Head of caudate nucleus (tissue), 42 donors: ENCODE results near the gene PBX1.
"Not testable (repeated sequence)": the region's sequence is repeated elsewhere in the genome, so short reads cannot be mapped to it uniquely, and the experiment has no call there.

ENCODE experiments used
- DNase-seq, 42 donors: peaks; one replicate each; pipeline versions ENCODE4 v3.0.0 to v3.0.0-alpha.2; 2020 to 2021; ENCODE audit warnings: mixed read lengths in 7 of 42
- intact Hi-C: fragments of 100-400 bp; cut with DNase I; formaldehyde crosslinking; loops from one replicate; pipeline ENCODE4 v1.15.0; 2022

PBX1 gene

GRCh38 chr1:164558461-164559341 lies at the start of gene PBX1:
TSS of gene PBX1 (plus strand) at chr1:164559184.
- peak; percentile 90 to 100 (median 98) for DNase-seq

GRCh38 chr1:164510435-164510834 lies 48.5 kb upstream of the PBX1 start:
- no peak for DNase-seq
- intact Hi-C loops = no loop called here

More at GRCh38 chr1:164558461-164559341, at the start of gene PBX1:
- intact Hi-C loops = loop anchor here (2.0 kb wide), 1 partner anchor 228 kb away; no protein-coding TSS in a partner anchor

- DNase-seq = no peak
- intact Hi-C loops = no loop called here
Measured at GRCh38 chr1:164511001-164511705, 47.8 kb upstream of the PBX1 start.

- intact Hi-C loops = no loop called here
- DNase-seq = no peak
Measured at GRCh38 chr1:164515231-164515630, 43.8 kb upstream of the PBX1 start.

GRCh38 chr1:164515711-164516331 lies 43.2 kb upstream of the PBX1 start:
- intact Hi-C loops = no loop called here
- DNase-seq = no peak

- no peak for DNase-seq
- intact Hi-C loops = no loop called here
Measured at GRCh38 chr1:164516591-164516990, 42.4 kb upstream of the PBX1 start.

DNA sequence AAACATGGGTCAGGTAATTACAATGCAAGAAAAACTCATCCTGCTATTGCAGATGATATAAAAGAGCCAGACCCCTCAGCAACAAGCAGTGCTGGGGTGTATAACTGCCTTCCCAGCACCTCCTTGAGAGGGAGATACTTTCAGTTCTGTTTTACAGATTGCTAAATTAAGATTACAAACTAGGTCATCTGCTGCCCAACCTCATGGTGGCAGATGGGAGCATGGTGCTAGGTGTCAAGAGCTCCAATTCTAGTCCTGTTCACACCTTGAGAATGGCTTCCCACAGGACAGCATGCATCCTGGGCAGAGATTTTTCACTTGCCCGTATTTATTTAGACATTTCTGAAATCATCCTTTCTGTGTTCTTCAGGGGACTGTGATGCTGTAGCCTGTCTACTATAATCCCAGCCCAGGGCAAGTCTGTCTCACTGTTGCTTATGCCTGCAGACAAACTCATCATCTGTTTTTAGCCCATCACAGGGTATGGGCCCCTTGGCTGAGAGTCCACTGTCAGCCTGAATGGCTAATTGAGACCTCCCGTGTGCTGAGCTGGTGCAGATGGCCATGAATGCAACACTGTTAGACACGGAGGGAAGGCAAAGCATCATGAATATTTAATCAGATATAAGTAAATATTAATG lies 40.2 kb upstream of the PBX1 start:
- intact Hi-C loops = no loop called here
- DNase-seq = peak in 22 of 42 donors; percentile 3 to 66 (median 20)

DNA sequence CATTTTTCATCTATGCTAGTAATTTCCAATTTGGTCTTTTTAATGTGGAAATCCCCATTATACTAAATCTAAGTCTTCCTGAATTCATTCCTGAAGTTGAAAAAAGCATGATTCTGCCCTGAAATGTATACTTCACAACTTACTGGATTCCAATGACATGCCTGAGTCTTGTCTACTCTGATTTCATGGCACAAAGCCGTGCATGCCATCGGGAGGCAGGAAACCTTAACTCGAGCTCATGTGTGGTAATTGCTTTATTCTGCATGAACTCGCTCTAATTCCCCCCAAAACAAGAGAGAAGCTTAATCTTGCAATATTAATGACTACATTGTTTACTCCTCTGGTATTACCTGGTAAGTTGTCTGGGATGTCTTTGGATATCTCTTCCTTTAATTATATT lies 39.6 kb upstream of the PBX1 start:
- intact Hi-C loops = no loop called here
- DNase-seq = no peak

DNA sequence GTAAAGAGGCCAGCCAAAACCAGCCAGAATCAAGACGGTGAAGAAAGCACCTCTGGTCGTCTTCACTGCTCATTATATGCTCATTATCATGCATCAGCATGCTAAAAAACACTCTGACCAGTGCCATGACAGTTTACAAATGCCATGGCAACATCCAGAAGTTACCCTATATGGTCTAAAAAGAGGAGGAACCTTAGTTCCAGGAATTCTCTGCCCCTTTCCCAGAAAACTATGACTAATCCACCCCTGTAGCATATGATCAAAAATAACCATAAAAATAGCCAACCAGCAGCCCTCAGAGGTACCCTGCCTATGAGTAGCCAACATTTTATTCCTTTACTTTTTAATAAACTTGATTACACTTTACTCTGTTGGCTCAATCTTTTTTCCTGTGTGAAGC lies 34.2 kb upstream of the PBX1 start:
- intact Hi-C loops = no loop called here
- DNase-seq = no peak

DNA sequence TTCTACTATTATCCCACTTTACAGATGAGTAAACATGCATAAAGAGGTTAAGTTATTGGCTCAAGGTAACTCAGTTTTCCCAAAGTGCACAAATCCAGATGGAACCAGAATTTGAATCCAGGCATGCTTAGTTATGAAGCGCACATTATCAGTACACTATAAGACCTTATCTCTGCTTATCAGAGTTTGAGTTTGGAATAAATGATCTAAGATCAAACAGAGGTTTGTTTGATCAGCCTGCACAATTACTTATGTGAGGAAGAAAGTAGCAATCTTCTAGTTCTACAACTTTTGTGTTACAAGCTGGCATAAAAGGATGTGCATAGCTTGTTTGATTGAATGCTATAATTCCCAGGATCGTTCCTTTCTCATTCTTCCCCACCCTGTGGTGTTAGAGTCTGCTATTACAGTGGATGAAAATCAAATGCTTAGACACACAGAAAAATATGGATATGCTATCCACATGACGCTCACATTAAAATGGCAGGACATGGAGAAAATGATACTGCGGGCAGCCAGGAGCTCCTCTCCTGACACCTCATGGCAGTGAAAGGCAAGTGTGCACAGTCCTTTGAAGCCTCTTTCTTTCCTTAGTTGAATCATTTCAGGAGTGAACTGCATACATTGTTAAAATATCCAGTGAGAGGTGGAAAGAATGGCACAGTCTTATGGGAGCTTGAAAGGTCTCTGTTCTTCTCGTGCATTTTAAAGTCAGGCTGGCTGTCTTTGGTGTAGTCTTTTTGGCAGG lies 23.9 kb upstream of the PBX1 start:
- intact Hi-C loops = no loop called here
- DNase-seq = no peak

GRCh38 chr1:164552463-164552988 lies 6.5 kb upstream of the PBX1 start:
- intact Hi-C loops, DNase-seq: not testable (repeated sequence)

DNA sequence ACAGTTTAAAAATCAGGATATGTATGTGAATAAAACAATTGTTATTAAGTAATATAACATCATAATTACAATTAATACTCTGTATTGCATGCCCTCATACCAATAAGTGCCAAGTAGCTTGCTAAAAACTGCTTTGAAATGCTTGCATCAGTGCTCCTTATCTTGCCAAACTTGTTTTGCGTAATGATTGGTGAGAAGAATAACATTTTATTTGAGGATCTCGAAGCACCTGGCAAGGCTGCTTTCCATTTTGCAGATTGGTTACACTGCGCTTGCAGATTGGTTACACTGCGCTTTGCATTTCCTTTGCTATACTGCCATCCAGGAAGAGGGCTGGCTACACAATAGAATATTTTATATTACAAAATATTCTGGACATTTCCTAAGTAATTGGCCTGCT lies 1.7 kb upstream of the PBX1 start:
- no peak for DNase-seq
- intact Hi-C loops = no loop called here

DNA sequence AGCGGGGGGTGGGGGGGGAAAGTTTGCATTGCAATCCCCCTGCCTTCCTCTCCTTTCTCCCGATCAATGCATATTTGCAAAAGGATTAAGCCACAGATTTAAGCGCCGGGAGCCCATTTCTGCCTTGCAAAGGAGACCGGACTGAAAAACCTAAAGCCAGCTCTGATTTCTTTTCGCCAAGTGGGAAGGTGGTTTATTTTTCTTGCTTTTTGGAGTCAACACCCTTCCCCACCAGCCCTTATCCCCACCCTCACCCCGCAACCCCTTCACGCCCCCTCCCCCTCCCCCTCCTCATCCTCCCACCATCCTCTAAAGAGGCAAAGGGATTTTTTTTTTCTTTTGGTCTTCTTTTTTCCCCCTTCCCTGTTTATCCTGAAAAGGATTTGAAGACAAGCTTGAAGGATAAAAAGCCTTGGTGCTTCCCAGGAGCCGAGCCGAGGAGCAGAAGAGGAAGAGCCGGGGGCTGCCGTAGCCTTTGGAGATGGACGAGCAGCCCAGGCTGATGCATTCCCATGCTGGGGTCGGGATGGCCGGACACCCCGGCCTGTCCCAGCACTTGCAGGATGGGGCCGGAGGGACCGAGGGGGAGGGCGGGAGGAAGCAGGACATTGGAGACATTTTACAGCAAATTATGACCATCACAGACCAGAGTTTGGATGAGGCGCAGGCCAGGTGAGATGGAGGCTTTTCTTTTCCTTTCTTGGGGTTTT lies 513 bp downstream of the PBX1 start:
- intact Hi-C loops = loop anchor here (2.0 kb wide), 1 partner anchor 227 kb away; no protein-coding TSS in a partner anchor
- peak; percentile 9 to 79 (median 52) for DNase-seq

DNA sequence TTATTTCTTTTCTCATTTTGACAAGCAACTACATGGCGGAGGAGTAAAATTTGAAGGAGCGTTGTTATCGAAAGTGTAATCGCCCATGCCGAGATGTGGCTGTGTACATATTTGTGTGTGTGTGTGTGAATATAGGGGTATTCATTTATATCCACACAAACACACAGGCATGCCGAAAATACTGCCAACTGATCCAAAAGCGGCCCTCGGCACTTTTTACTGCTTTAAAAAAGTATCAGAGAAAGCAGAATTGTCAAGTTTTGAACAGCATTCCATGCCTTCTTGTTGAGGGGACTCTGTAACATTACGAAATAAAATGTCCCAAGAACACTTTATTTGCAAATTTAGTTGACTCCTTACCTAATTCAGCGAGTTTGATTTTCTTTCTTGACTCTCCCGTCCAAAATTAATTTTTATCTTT lies 1.1 kb downstream of the PBX1 start:
- intact Hi-C loops = no loop called here
- DNase-seq = peak in 12 of 42 donors; percentile 7 to 54 (median 26)

- no peak for DNase-seq
- intact Hi-C loops = no loop called here
Measured at GRCh38 chr1:164560556-164560955, 1.6 kb downstream of the PBX1 start.

- no peak for DNase-seq
- intact Hi-C loops = no loop called here
Measured at GRCh38 chr1:164561007-164561406, 2.0 kb downstream of the PBX1 start.

DNA sequence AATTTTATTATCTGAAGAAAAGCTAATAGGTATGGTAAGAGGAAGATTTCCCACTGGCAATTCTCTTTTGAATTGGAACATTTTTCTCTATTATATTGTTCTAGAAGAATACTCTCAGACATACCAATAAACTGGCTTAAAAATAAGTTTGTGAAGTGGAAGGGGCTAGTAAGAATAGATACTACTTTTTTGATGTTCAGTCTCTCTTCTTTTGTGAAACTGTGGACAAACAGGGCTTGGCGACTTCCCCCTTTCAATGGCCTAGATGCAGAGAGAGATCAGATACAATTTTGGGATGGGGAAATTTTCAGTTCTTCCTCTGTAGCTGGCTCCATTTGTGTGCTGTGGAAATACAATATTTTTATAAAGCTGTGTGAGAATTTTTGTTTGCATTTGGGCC lies 2.5 kb downstream of the PBX1 start:
- peak in 2 of 42 donors; percentile 18 to 29 for DNase-seq
- intact Hi-C loops = no loop called here

DNA sequence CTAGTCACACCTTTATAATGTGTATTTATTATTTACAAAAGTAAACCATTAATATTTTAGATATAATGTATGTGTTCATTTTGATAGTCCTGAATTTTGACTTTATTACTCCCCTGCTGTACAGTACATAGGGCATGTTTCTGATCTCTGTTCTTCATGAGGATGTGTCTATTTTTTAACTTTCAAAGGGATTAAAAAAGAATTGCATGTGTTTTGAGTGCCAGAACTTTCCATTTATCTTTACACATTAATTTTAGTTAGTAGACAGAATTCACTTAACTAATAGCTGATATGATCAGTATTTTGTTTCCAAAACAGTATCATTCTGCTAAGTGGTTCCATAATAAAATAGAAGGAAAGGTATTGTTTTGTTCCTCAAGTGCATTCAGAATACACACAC lies 3.1 kb downstream of the PBX1 start:
- no peak for DNase-seq
- intact Hi-C loops = no loop called here
